ENCODE data around the gene TAF4B.
A peak's percentile ranks its signal among the peaks of the same experiment; 100 is the strongest.

Gene TAF4B

GRCh38 chr18:26383454-26384270 lies 157.4 kb downstream of the TAF4B start:
- FAIRE-seq = peak; percentile 79

GRCh38 chr18:26386002-26386401 lies 159.8 kb downstream of the TAF4B start:
- FAIRE-seq = no peak

- FAIRE-seq = no peak
Observed at GRCh38 chr18:26386441-26386840, 160.2 kb downstream of the TAF4B start.

GRCh38 chr18:26394047-26394654 lies 167.9 kb downstream of the TAF4B start:
- peak; percentile 68 for FAIRE-seq

- no peak for FAIRE-seq
Observed at GRCh38 chr18:26397019-26397418, 170.8 kb downstream of the TAF4B start.

- no peak for FAIRE-seq
Observed at GRCh38 chr18:26403491-26403890, 177.2 kb downstream of the TAF4B start.

- no peak for FAIRE-seq
Observed at GRCh38 chr18:26405190-26405801, 179.1 kb downstream of the TAF4B start.

- no peak for FAIRE-seq
Observed at GRCh38 chr18:26406324-26406723, 180.1 kb downstream of the TAF4B start.

GRCh38 chr18:26406854-26407517 lies 180.7 kb downstream of the TAF4B start:
- no peak for FAIRE-seq

GRCh38 chr18:26407736-26408601 lies 181.7 kb downstream of the TAF4B start:
- FAIRE-seq = no peak

- FAIRE-seq = no peak
Observed at GRCh38 chr18:26409091-26409490, 182.8 kb downstream of the TAF4B start.

- no peak for FAIRE-seq
Observed at GRCh38 chr18:26414901-26415440, 188.7 kb downstream of the TAF4B start.

GRCh38 chr18:26415631-26416030 lies 189.4 kb downstream of the TAF4B start:
- FAIRE-seq = no peak

- FAIRE-seq = no peak
Observed at GRCh38 chr18:26416652-26417150, 190.5 kb downstream of the TAF4B start.

GRCh38 chr18:26417190-26417589 lies 190.9 kb downstream of the TAF4B start:
- FAIRE-seq = no peak

- no peak for FAIRE-seq
Observed at GRCh38 chr18:26418225-26418624, 192.0 kb downstream of the TAF4B start.

GRCh38 chr18:26419746-26420145 lies 193.5 kb downstream of the TAF4B start:
- FAIRE-seq = no peak

- FAIRE-seq = no peak
Observed at GRCh38 chr18:26421503-26421902, 195.3 kb downstream of the TAF4B start.

- FAIRE-seq = no peak
Observed at GRCh38 chr18:26421931-26422330, 195.7 kb downstream of the TAF4B start.

- FAIRE-seq = no peak
Observed at GRCh38 chr18:26422472-26423162, 196.4 kb downstream of the TAF4B start.

All from endometrium (tissue), 2 donors.